ENCODE results near the gene LINGO3.
"Not testable (repeated sequence)": the region's sequence is repeated elsewhere in the genome, so short reads cannot be mapped to it uniquely, and the experiment has no call there.

The LINGO3 gene

GRCh38 chr19:2308114-2308556 lies at the start of gene LINGO3:
TSS of gene LINGO3 (minus strand) at chr19:2308154. CDS start at chr19:2291776, 16,378 bp downstream.
- no peak for DNase-seq (ENCODE audit: low read depth in 2 of 2)

DNA sequence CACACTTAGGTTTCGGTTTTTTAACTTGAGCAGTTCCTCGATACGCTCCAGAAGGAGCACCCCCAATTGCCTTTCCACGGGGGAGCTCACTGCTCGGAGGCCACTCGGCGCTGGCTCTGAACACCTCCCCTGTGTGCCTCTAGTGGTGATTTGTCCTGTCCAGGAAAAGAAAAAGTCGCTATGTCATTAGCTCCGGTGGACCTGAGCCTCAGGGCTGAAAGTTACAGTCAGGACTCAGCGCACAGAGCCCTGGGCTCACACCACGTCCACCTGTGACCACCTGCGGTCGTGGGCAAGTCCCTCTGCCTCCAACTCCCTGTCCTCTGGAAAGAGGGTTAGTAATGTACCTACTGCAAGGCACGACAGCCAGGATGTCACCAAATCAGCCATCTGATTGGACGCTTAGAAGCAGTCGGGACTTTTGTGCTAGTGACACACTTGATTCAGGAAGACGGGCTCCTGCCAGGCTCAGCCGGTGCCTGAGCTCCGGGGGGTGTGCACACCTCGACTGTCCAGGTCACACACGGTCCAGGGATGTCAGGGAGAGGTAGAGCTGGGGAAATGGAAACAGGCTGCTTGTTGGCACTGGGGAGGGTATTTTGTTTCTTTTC lies 48.2 kb upstream of the LINGO3 start:
- DNase-seq (ENCODE audit: low read depth in 2 of 2), result no peak

- no peak for DNase-seq (ENCODE audit: low read depth in 2 of 2)
Measured at GRCh38 chr19:2355168-2356035, 47.4 kb upstream of the LINGO3 start.

DNA sequence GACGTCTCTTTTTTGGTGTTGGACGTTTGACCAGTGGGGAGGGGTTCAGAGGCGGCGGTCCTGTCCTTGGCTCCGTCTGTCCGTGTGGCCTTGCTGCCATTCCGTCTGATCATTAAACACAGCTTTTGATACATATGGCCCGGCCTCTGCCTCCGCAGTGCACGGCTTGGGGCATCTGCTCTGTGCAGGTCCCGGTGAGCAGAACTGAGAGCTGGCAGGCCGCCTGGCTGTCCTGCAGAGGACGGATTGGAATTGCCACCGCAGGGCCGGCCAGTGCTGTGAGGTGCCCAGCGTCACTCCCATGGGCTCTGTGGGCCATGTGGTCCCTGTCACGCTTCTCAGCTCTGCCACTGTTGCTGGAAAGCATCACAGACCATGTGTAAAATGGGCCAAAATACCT lies 46.7 kb upstream of the LINGO3 start:
- no peak for DNase-seq (ENCODE audit: low read depth in 2 of 2)

DNA sequence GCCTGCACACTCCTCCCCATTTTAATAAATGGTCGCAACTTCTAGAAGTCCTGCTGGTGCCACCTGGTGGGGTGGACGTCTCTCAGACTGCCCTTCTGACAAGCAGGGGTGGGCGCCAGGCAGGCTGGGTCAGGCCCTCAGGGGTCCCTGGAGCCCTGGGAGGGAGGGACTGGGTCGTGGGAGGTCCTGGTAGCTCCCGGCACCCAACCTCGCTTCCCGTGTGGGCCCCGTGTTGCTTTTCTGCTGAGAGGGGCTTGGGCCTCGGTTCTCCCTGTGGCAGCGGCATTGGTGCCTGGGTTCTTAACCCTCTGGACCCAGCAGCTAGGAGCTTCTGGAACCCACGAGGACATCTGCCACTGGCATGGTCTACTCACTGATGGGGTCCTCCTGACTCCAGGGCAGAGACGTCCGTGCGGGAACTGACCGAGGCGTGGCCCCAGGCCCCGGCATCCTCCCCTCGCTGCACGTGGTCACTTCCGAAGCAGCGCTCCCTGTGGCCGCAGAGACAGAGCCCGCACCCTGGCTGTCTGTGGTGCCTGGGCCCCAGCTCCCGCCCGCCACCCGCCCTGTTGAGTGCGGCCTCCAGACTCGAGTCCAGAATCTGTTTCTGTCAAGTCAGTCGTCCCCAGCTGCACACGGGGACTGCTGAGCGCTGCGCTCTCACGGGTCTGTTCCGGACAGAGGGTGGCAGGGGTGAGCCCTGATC lies 46.1 kb upstream of the LINGO3 start:
- DNase-seq (ENCODE audit: low read depth in 2 of 2), result no peak

- DNase-seq (ENCODE audit: low read depth in 2 of 2), result no peak
Measured at GRCh38 chr19:2353159-2353886, 45.4 kb upstream of the LINGO3 start.

DNA sequence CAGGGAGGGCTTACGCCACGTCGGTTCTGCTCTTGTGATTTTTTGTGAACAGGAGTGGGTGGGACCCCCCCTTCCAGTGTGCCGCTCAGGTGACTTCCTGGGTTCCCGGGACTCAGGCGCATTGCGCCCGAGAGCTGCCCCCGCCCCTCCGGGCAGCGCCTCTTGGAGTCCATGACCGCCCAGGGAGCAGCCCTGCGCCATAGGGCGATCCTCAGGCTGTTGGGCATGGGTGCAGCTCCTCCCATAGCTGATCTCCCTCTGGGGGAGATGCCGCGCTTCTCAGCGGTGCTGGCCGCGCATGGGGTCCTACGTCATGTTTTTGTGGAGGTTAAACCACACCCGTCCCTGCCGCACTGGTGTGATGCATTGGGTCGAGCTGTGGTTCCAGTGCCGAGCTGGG lies 44.2 kb upstream of the LINGO3 start:
- DNase-seq (ENCODE audit: low read depth in 2 of 2), result no peak

GRCh38 chr19:2351591-2351990 lies 43.6 kb upstream of the LINGO3 start:
- DNase-seq (ENCODE audit: low read depth in 2 of 2), result no peak

DNA sequence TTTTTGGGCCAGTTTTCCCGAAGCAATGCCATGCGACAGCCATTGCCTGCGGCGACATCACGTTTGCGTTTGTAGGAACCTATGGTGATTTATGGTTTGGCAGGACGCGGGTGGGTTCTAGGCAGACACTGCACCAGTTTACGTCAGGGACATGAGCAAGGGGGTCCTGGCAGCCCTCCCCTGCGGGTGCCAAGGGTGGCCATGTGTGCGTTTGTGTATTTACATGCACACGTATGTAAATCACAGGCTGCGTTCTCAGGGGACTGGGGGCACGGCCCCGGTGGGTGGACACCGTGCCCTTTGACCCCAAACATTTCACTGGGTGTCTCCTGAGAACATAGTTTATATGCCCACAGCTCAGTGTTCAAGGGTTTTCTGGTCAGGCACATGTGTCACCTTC lies 42.7 kb upstream of the LINGO3 start:
- no peak for DNase-seq (ENCODE audit: low read depth in 2 of 2)

GRCh38 chr19:2349818-2350217 lies 41.9 kb upstream of the LINGO3 start:
- not testable (repeated sequence) for DNase-seq (ENCODE audit: low read depth in 2 of 2)

DNA sequence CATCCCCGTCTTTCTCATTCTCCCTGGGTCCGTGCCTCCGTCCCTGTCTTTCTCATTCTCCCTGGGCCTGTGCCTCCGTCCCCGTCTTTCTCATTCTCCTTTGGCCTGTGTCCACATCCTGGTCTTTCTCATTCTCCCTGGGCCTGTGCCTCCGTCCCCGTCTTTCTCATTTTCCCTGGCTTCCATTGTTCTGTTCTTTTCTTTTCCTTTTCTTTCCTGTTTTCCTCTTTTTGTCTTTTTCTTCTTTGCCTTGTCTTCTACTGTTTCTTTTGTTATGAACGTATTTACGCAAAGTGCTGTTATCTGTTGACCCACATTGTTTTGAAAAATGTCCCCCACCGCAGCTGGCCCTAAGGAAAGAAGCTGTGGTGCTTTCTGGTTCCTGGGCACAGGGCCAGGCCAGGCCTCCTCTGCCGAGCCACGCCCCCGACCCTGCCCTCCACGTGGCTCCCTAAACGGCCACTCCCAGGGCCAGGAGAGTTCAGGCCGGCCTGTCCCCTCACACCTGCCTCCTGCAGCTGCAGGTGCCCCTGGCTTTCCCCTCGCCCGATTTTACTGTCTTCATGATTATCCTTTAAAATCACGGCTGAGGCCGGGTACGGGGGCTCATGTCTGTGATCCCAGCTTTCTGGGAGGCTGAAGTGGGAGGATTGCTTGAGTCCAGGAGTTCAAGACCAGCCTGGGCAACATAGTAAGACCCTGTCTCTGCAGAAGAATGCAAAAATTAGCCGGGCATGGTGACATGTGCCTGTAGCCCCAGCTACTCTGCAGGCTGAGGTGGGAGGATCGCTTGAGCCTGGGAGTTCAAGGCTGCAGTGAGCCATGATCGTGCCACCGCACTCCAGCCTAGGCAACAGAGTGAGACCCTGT lies 38.1 kb upstream of the LINGO3 start:
- no peak for DNase-seq (ENCODE audit: low read depth in 2 of 2)

DNA sequence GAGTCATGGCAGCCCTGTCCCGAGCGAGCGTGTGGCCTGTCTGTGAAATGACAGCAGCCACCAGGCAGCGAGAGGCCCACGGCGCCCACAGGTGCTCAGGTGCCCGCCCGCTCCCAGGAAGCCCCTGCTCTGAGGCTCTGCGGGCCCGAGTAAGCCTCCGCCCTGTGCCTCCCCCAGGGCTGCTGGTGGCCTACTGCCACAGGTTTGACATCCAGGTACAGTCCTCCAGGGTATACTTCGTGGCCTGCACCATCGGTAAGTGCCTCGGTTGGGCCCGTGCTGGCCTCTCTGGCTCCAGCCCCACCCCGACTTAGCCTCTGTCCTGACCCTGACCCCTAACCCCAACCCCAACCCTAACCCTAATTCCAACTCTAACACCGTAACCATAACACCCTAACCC lies 37.1 kb upstream of the LINGO3 start:
- DNase-seq (ENCODE audit: low read depth in 2 of 2), result no peak

DNA sequence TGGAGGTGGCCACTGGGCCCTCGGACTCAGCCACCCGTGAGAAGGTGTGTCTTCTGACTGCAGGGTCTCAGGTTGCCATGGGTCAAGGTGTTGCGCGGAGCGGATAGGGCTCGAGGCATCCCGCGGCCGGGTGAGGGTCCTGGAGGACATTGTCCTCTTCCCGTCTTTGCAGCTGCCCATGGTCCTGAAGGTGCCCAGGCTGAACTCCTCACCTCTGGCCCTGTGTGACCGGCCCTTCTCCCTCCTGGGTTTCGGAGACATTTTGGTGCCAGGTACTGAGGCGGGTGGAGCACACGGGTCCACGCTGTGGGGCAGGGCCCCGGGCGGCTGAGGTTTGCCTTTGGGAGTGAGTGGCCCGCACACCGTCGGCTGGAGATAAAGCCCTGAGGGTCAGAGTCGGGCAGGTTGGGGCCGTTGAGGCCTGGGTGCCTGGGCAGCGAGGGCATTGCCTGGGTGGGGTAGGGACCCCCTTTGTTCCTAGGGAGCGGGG lies 36.5 kb upstream of the LINGO3 start:
- DNase-seq (ENCODE audit: low read depth in 2 of 2), result no peak

DNA sequence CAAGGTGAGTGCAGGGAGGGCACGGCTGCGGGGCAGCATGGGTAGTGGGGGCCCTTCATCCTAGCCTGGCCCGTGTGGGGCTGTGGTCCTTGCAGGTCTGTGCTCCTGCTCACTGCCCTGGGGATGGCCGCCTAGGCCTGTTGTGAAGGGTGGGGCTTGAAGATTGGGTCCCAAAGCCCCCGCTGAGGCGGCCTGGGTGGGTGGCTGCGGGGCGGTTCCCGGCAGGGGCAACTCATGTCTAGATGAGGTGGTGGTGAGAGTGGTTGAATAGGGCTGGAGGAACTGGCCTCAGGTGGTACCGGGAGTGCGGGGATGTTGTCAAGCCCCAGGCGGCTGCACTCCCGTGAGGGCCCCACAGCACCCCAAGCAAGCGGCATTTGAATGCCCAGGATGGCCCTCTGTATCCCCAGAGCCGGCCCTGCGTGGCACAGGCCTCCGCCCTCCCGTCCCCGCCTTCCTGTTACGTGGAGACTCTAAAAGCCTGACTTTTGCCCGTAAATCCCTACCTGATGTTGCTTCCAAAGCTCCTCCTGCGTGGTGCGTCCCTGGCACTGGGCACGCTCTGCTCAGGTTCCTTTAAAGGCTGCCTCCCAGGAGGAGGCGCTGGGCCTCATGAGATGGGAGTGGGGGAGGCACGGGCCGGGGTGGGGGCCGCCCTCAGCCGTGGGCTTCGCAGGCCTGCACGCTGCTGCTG lies 35.5 kb upstream of the LINGO3 start:
- DNase-seq (ENCODE audit: low read depth in 2 of 2), result no peak

DNA sequence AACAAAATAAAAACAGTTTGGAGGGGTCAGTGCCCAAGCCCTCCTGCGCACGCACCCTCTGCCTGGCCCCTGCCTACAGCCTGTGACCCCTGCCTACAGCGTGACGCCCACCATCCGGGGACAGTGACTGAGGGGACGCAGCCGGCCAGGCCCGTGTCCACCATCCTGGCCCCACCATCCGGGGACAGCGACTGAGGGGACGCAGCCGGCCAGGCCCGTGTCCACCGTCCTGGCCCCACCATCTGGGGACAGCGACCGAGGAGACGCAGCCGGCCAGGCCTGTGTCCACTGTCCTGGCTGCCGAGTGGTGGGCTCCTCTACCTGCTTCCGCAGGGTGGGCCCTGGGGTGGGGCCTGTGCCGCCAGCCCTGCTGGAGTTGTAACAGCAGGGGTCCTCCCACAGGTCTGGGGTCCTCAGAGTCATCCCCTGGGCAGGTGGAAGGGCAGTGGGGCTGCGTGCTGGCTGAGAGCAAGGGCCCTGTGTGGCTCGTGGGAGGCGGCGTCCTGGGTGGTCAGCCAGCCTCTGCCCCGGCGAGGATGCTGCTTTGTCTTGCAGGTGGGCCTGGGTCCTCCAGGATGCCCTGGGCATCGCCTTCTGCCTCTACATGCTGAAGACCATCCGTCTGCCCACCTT lies 34.8 kb upstream of the LINGO3 start:
- DNase-seq (ENCODE audit: low read depth in 2 of 2), result no peak

DNA sequence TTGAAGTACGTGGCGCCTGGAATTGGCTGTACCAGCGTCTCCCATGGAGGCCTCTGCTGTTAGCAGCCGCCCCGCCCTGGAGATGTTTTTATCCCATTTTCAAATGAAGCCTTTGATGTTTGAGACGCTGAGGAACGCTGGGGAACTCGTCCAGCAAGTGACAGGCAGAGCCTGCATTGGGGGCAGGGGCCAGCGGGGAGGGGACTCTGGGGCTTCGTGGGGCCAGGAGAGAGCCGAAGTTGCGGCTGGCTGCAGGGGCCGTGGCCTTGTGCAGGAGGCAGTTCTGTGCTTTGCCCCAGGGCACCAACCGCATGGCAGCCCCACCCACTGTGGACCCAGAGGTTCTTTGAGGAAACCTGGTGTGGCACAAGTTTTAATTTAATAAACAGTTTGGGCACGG lies 34.0 kb upstream of the LINGO3 start:
- DNase-seq (ENCODE audit: low read depth in 2 of 2), result no peak

DNA sequence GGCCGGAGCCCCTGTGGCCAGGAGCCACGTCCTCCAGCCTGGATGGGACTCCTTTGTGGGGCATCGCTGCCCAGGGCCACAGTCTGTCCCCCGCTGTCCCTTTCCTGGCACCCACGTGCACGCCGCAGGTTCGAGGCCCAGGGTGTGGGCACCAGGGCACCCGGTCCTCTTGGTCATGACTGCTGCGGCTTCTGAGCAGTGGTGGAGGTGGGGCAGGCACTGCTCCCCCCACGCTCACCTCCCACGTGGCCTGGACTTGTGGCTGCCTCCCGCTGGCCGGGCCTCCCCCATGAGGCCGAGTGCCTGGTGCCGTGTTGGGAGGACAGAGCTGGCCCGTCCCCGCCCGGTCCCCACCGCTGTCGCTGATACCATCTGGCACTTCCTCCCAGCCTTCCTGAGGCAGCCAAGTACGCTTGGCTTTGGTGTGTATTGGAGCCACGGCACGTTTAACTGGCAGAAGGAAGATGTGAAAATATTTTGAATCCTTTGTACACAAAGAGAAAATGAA lies 33.3 kb upstream of the LINGO3 start:
- no peak for DNase-seq (ENCODE audit: low read depth in 2 of 2)

GRCh38 chr19:2340496-2341243 lies 32.7 kb upstream of the LINGO3 start:
- DNase-seq (ENCODE audit: low read depth in 2 of 2), result no peak
